Effector memory CD4-positive, alpha-beta T cell (primary cell): ENCODE data around the gene WTIP.
"Not testable (repeated sequence)": the region's sequence is repeated elsewhere in the genome, so short reads cannot be mapped to it uniquely, and the experiment has no call there.

Experiments used
- DNase-seq, 3 donors: peaks; one replicate each; pipeline ENCODE4 v3.0.0-alpha.2; 2020
- H3K27ac ChIP-seq: 2 replicates; pipeline ENCODE4 v1.7.0; 2013; ENCODE audit warnings: mild to moderate bottlenecking, low read length, moderate library complexity; ENCODE audit not compliant: insufficient read depth, poor library complexity, severe bottlenecking
- H3K27me3 ChIP-seq: replicated peaks from 2 replicates; pipeline ENCODE4 v1.7.0; 2013; ENCODE audit warnings: mild to moderate bottlenecking, low read length; ENCODE audit not compliant: insufficient read depth, control insufficient read depth, poor library complexity, severe bottlenecking
- H3K36me3 ChIP-seq: 2 replicates; pipeline ENCODE4 v1.7.0; 2013; ENCODE audit warnings: mild to moderate bottlenecking, low read length, moderate library complexity; ENCODE audit not compliant: control insufficient read depth, insufficient read depth
- H3K4me1 ChIP-seq: 2 replicates; pipeline ENCODE4 v1.7.0; 2013; ENCODE audit warnings: low read length, mild to moderate bottlenecking; ENCODE audit not compliant: control insufficient read depth, insufficient read depth, poor library complexity, severe bottlenecking
- H3K4me3 ChIP-seq: 2 replicates; pipeline ENCODE4 v1.7.0; 2013; ENCODE audit warnings: low read length, low read depth, mild to moderate bottlenecking; ENCODE audit not compliant: insufficient read depth, poor library complexity, severe bottlenecking
- H3K9me3 ChIP-seq: 2 replicates; pipeline ENCODE4 v1.7.0; 2013; ENCODE audit warnings: mild to moderate bottlenecking, low read length, moderate library complexity; ENCODE audit not compliant: control insufficient read depth

WTIP gene

DNA sequence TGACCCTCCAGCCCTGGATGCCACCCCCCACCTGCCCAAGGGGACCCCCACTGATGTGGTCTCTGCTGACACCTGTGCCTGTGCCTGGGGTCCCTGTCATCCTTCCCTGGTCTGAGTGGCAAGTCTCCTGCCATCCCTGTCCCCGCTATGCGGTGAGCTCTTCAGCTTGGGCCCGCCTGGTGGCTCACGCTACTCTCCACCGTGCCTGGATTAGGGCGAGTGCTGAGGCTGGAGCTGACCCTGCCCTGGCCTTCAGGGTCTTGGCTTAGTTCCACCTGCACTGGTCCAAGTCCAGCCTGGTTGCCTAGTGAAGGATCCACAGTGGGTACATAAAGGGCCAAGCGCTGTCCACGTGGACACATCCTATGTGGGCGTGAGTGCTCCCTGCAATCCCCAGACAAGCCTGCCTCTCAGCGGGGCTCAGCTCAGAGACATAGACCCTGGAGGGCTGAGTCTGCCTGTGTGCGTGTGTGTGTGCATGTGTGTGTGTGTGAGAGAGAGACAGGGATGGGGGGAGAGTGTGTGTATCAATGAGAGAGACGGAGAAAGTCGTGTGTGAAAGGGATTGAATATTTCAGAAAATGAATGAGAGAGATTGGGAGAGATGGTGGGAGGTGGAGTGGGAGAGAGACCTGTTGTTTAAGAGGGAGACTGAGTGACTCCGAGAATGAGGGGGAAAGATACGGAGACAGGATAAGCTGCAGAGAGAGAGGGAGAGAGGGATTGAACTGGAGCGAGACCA is 22.1 kb downstream of the WTIP start:
- H3K4me1 ChIP-seq, result peaks cover 10% of the 10 kb centered on the region
- H3K27ac ChIP-seq, result no peak overlapping the region
- H3K4me3 ChIP-seq, result no peak overlapping the region
- DNase-seq, result no peak
- no peaks in the 10 kb centered on the region for H3K36me3 ChIP-seq
- no peaks in the 10 kb centered on the region for H3K9me3 ChIP-seq
- H3K27me3 ChIP-seq, result peaks cover 4% of the 10 kb centered on the region

DNA sequence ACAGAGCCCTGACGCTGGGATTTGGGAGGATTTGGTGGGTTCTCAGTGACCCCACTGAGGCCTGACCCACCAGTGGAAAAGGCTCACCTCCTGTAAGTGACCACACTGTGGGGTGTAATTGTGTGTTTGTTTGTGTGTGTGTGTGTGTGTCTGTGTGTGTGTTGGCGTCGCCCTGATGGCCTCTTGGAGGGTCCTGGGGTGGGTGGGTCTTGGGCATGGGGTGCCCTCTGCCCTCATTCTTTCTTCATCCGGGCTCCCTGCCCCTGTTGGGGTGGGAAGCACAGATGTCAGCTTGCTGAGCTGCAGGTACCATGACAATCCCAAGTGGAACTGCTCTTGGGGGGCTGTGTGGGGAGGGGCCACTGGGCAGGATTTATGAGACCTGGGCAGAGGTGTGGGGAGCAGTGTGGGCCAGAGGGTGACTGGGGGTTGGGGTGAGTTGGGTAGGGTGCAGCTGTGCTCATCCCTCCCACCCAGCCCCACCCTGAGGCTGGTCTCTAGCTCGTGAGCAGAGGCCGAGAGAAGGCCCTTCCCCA is 22.8 kb downstream of the WTIP start:
- Histone ChIP-seq H3K36me3 (no peaks in the 10 kb centered on the region), H3K4me1 (peaks cover 10% of the 10 kb centered on the region), H3K9me3 (no peaks in the 10 kb centered on the region), H3K4me3 (no peak overlapping the region), H3K27me3 (peaks cover 4% of the 10 kb centered on the region), H3K27ac (no peak overlapping the region)
- no peak for DNase-seq

DNA sequence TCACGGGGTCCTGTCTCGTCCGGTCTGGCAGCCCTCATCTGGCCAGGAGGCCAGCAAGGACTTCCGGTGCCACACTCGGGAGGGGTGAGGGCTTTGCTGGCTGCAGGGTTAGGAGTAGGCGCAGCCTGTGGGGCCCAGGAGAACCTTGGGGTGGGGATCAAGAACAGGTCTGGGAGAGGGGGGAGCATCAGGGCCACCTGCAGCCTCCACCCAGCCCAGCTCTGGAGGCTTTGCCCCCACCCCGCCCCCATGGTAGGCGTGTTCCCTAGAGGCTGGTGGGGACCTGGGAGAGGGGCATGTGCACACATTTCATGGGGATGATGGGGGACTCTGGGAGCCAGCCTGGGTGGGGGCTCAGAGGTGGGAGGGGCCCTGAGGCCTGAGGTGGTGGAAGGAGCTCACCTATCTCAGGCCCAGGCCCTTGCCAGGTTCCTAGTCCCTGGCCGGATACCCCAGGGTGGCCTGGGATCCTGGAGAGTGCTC is 23.3 kb downstream of the WTIP start:
- no peak for DNase-seq
- Histone ChIP-seq H3K4me3 (no peak overlapping the region), H3K4me1 (peaks cover 10% of the 10 kb centered on the region), H3K27me3 (peaks cover 4% of the 10 kb centered on the region), H3K36me3 (no peaks in the 10 kb centered on the region), H3K27ac (no peak overlapping the region), H3K9me3 (no peaks in the 10 kb centered on the region)

DNA sequence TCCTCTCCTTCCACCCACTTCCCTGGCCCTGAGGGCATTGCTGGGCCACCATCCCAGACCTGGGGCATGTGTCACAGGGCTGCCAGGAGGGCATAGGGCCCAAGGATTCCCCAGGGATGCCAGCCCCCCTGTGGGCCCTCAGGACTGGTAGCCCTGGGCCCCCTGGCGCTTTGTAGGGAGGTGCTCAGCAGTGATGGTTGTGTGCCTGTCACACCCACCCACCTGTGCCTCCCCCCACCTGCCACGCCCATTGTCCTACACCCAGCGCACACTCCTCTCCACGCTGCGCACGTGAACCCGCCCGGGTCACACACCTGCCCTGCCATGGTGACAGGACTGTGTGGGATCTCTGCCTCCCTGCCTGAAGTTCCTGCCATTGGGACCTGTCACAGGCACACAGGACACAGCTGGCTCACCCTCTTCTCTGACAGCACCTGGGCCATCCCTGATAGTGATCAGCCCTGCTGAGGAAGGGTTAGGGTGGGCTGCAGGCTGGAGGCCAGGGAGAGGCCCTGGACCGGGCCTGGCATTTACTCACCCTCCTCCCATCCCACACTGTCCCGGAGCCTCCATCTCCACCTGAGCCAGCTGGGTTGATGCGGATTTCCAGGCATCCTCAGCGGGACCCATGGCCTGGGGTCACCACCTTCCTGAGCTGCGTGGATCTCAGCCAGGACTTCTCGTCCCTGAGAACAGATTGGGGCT is 23.9 kb downstream of the WTIP start:
- Histone ChIP-seq H3K27me3 (peaks cover 4% of the 10 kb centered on the region), H3K4me1 (peaks cover 10% of the 10 kb centered on the region), H3K9me3 (no peaks in the 10 kb centered on the region), H3K36me3 (no peaks in the 10 kb centered on the region), H3K27ac (no peak overlapping the region), H3K4me3 (no peak overlapping the region)
- no peak for DNase-seq

DNA sequence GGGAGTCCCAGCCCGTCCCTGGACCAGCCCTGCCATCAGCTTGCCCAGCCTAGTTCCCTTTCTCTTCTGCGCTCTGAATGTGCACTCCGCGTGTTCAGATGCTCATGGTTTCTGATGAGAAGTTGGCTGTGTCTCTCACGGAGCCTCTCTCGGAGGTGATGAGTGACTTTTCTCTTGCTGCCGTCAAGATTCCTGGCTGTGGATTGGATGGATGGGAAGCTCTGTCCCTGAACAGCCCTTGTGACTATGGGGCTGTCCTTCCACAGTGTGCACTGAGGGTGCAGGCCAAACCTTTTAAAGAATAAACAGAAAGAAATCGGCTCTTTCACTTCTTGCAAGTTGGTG is 24.4 kb downstream of the WTIP start:
- no peaks in the 10 kb centered on the region for H3K36me3 ChIP-seq
- H3K9me3 ChIP-seq, result no peaks in the 10 kb centered on the region
- H3K27ac ChIP-seq, result no peak overlapping the region
- H3K4me3 ChIP-seq, result no peak overlapping the region
- no peak for DNase-seq
- peaks cover 4% of the 10 kb centered on the region for H3K27me3 ChIP-seq
- peaks cover 6% of the 10 kb centered on the region for H3K4me1 ChIP-seq

DNA sequence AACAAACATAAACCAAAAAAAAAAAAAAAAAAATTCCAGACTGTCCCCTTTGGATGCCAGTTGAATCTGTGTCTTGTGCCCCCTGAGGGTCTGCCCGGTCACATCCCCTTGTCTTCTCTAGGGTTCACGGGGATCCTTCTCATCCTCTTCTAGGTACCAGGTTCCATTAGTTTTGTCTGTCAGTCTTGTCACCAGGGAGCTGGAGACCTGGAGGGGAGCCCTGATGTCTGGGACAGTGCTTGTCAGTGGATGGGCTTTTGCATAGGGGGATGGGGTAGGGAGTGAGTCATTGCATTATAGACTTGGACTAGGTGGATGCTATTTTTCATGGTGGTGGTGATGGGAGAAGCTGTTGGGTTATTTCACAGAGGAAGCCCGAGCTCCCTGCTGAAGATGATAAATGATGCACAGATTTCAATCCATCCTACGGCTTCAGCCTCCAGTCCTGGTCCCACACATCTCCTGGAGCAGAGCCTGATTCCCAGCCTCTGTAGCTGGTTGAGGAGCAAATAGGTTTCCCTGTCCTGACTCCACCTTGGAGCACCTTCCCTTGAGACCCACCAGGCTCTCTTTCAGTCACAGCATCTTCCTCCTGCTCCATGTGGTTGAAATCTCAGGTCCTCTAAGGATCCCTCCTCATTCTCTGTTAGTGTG is 26.0 kb downstream of the WTIP start:
- Histone ChIP-seq H3K27ac (no peak overlapping the region), H3K36me3 (no peaks in the 10 kb centered on the region), H3K4me1 (no peaks in the 10 kb centered on the region), H3K4me3 (no peak overlapping the region), H3K9me3 (no peaks in the 10 kb centered on the region), H3K27me3 (no peaks in the 10 kb centered on the region)
- no peak for DNase-seq

DNA sequence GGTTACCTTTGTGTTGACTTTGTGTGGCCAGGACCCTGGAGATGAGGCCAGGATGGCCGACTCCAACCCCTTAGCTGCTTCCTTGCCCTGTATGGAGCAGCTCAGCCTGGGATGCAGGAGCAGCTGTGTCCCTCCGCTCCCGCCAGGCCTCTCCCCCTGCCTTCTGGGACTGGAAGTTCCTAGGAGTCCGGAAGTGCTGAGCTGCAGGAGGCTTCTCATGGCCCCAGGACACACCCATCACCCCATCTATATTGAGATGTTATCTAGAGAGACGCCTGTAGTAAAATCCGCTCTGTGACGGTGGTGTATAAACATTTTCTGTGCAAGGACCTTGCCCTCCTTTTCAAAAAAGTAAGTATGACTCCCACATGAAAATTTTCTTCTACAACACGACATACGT is 27.0 kb downstream of the WTIP start:
- Histone ChIP-seq H3K27ac (no peak overlapping the region), H3K27me3 (no peaks in the 10 kb centered on the region), H3K9me3 (no peaks in the 10 kb centered on the region), H3K4me3 (no peak overlapping the region), H3K36me3 (no peaks in the 10 kb centered on the region), H3K4me1 (no peaks in the 10 kb centered on the region)
- no peak for DNase-seq

DNA sequence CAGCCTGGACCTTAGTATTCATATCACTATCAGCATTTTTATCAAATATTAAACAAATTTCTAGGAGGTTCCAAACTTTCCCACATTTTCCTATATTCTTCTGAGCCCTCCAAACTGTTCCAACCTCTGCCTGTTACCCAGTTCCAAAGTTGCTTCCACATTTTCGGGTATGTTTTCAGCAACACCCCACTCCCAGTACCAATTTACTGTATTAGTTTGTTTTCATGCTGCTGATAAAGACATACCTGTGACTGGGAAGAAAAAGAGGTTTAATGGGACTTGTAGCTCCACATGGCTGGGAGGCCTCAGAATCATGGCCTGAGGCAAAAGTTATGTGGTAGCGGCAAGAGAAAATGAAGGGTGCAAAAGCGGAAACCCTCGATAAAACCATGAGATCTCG is 29.3 kb downstream of the WTIP start:
- not testable (repeated sequence) for H3K4me3 ChIP-seq, H3K27ac ChIP-seq, H3K36me3 ChIP-seq, H3K4me1 ChIP-seq, H3K27me3 ChIP-seq, H3K9me3 ChIP-seq, DNase-seq

DNA sequence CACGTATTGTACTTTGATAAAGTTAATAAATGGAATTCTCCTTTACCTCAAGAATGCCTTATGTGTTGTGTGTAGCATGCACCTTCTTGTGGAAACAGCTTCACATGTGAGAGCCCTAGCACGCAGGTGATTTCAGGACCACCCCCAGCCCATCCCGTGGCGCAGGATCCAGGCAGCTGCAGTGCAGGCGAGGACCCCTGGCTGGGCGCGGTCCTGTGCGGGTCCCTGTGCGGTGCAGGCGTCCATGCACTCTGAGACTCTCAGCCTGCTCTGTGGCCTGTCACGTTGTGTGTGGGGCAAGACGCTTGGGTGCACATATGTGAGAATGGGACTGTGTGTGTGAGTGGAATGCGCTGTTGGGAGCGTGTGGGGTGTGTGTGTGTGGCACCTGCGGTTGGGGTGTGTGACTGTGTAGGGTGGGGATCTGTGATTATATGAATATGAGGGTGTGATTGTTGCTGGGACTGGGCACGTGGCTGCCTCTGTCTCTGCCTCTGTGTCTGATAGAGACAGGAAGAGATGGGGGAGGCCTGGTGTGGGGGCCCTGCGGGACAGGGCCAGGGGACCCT is 30.8 kb downstream of the WTIP start:
- DNase-seq, result no peak
- no peaks in the 10 kb centered on the region for H3K36me3 ChIP-seq
- H3K27ac ChIP-seq, result no peak overlapping the region
- H3K4me1 ChIP-seq, result no peaks in the 10 kb centered on the region
- no peaks in the 10 kb centered on the region for H3K9me3 ChIP-seq
- H3K4me3 ChIP-seq, result no peak overlapping the region
- no peaks in the 10 kb centered on the region for H3K27me3 ChIP-seq
